DOHH2 (cell line): ENCODE measurements around the gene SSBP3.

Experiments
- EZH2phosphoT487 ChIP-seq: fragments of 200-600 bp; sonication (generic); IDR thresholded peaks from 2 replicates; pipeline ENCODE4 v1.6.1; 2017; ENCODE audit warnings: borderline replicate concordance, mild to moderate bottlenecking, antibody characterized with exemption, low read length, moderate library complexity, mixed read lengths
- TF ChIP-seq, protein P1 (sequence below): fragments of 200-600 bp; sonication (generic); IDR thresholded peaks from one replicate; pipeline ENCODE4 v1.5.1; 2014; ENCODE audit warnings: antibody characterized with exemption, mild to moderate bottlenecking, low read depth, low read length; ENCODE audit not compliant: poor library complexity, severe bottlenecking

DNA sequence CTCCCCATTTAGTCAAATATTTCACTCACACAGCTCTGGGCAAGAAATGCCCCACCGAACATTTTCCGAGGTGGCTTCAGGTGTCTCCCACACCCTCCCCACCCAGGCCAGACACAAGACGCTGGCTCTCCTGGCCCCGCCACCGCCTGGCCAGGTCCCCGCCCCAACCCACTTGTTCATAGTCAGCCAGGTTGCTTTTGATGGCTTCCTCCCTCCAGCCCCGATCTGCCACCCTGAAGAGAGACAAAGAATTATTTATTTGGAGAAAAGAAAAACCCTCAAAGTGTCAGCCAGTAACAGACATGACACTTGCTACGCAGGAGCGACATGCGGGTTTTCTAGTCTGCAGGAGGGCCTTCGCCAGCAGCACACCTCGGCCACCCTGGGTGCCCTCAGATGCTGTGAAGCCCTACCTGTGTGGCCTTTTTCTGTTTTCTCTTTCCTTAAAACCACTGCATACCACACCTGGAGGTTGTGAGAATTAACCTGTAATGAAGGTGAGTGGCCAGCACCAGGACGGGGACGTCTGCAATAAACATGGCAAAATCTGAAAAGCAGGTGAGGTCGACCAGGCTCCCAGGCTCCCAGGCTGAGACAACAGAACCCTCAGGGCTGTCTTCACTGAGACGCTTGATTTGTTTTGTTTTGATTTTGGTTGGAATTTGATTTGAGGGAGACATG, 27.2 kb downstream of the SSBP3 start:
- TF ChIP-seq, protein P1, sequence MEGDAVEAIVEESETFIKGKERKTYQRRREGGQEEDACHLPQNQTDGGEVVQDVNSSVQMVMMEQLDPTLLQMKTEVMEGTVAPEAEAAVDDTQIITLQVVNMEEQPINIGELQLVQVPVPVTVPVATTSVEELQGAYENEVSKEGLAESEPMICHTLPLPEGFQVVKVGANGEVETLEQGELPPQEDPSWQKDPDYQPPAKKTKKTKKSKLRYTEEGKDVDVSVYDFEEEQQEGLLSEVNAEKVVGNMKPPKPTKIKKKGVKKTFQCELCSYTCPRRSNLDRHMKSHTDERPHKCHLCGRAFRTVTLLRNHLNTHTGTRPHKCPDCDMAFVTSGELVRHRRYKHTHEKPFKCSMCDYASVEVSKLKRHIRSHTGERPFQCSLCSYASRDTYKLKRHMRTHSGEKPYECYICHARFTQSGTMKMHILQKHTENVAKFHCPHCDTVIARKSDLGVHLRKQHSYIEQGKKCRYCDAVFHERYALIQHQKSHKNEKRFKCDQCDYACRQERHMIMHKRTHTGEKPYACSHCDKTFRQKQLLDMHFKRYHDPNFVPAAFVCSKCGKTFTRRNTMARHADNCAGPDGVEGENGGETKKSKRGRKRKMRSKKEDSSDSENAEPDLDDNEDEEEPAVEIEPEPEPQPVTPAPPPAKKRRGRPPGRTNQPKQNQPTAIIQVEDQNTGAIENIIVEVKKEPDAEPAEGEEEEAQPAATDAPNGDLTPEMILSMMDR = no peak
- TF ChIP-seq EZH2phosphoT487 = no peak
